ENCODE data around the gene DPYSL3.

- TF ChIP-seq CTCF (IDR thresholded peaks at IDR 0.05; ENCODE audit: poor library complexity, severe bottlenecking) (no peak), RAD21 (conservative IDR thresholded peaks at IDR 0.05) (no peak), POLR2AphosphoS5 (IDR thresholded peaks at IDR 0.05) (no peak)
Observed at GRCh38 chr5:147418613-147419012, 91.3 kb downstream of the DPYSL3 start.
